Activated T-cell treated with anti-CD3 and anti-CD28 coated beads for 48 hours (primary cell): ENCODE data around the gene PCSK7.
A peak's percentile ranks its signal among the peaks of the same experiment; 100 is the strongest.
"Not testable (repeated sequence)": the region's sequence is repeated elsewhere in the genome, so short reads cannot be mapped to it uniquely, and the experiment has no call there.

Source experiments
- DNase-seq: peaks from one replicate; pipeline ENCODE4 v3.0.0-alpha.2; 2020; ENCODE audit warnings: low read depth

The PCSK7 gene

GRCh38 chr11:117231842-117232091 lies at the start of gene PCSK7:
Gene PCSK7 (minus strand): TSS chr11:117232073. CDS start chr11:117229844, 2,229 bp downstream.
- no peak for DNase-seq

- no peak for DNase-seq
Measured at GRCh38 chr11:117281159-117281558, 49.3 kb upstream of the PCSK7 start.

- DNase-seq: no peak
Measured at GRCh38 chr11:117279711-117280376, 48.0 kb upstream of the PCSK7 start.

GRCh38 chr11:117278347-117278746 lies 46.5 kb upstream of the PCSK7 start:
- no peak for DNase-seq

- no peak for DNase-seq
Measured at GRCh38 chr11:117273550-117274289, 41.8 kb upstream of the PCSK7 start.

GRCh38 chr11:117272175-117272574 lies 40.3 kb upstream of the PCSK7 start:
- DNase-seq: not testable (repeated sequence)

- DNase-seq: no peak
Measured at GRCh38 chr11:117271208-117271607, 39.3 kb upstream of the PCSK7 start.

GRCh38 chr11:117269856-117270255 lies 38.0 kb upstream of the PCSK7 start:
- DNase-seq: no peak

GRCh38 chr11:117265745-117266144 lies 33.9 kb upstream of the PCSK7 start:
- DNase-seq: no peak

- not testable (repeated sequence) for DNase-seq
Measured at GRCh38 chr11:117264624-117265323, 32.9 kb upstream of the PCSK7 start.

- no peak for DNase-seq
Measured at GRCh38 chr11:117259417-117259816, 27.5 kb upstream of the PCSK7 start.

- DNase-seq: no peak
Measured at GRCh38 chr11:117258576-117258975, 26.7 kb upstream of the PCSK7 start.

- DNase-seq: no peak
Measured at GRCh38 chr11:117256573-117256972, 24.7 kb upstream of the PCSK7 start.

- DNase-seq: no peak
Measured at GRCh38 chr11:117255966-117256365, 24.1 kb upstream of the PCSK7 start.

GRCh38 chr11:117251506-117251905 lies 19.6 kb upstream of the PCSK7 start:
- DNase-seq: no peak

- no peak for DNase-seq
Measured at GRCh38 chr11:117249571-117249970, 17.7 kb upstream of the PCSK7 start.

GRCh38 chr11:117248341-117248740 lies 16.5 kb upstream of the PCSK7 start:
- no peak for DNase-seq

GRCh38 chr11:117239295-117239694 lies 7.4 kb upstream of the PCSK7 start:
- no peak for DNase-seq

- no peak for DNase-seq
Measured at GRCh38 chr11:117238221-117238620, 6.3 kb upstream of the PCSK7 start.

- no peak for DNase-seq
Measured at GRCh38 chr11:117232911-117233409, 1.1 kb upstream of the PCSK7 start.

- DNase-seq: peak; percentile 85
Measured at GRCh38 chr11:117232092-117232878, 412 bp upstream of the PCSK7 start, which contains the start of gene RNF214. Gene RNF214 (plus strand): TSS chr11:117232671. CDS start chr11:117234273, 1,602 bp downstream.
